NT2/D1 (cell line): Measurements from ENCODE around the gene VTI1B.

Experiments
- SUZ12 ChIP-seq: IDR thresholded peaks from 2 replicates; pipeline ENCODE4 v1.6.1; 2011; ENCODE audit not compliant: insufficient read length, insufficient read depth; ENCODE audit errors: extremely low read depth
- ZNF274 ChIP-seq: IDR thresholded peaks from 2 replicates; pipeline ENCODE4 v1.6.1; 2011; ENCODE audit warnings: mild to moderate bottlenecking, low read depth, low read length

- TF ChIP-seq ZNF274 (no peak), SUZ12 (no peak)
Measured at GRCh38 chr14:67630938-67631337, 43.5 kb downstream of the VTI1B start.
